Activated CD8-positive, alpha-beta memory T cell treated with anti-CD3 and anti-CD28 coated beads, Interleukin-2, amount 10 ng/mL, durations not matched to agents 7 days and 5 days (primary cell): ENCODE measurements around the gene MYO18A. TPM values are rescaled to one million over a fixed set of nuclear protein-coding genes. Genes with fewer than 3 reads are reported as not detected.
"Not testable (repeated sequence)": the region's sequence is repeated elsewhere in the genome, so short reads cannot be mapped to it uniquely, and the experiment has no call there.

Experiments
- ATAC-seq: fragments of 150-1000 bp; cut with Tn5 transposase; one replicate; pipeline ENCODE4 v1.10.0; 2021; ENCODE audit warnings: moderate library complexity
- CTCF ChIA-PET: fragments of 350-600 bp; sonication (Branson Sonifier 250); formaldehyde crosslinking; loops from one replicate; lab custom pipeline; 2021; ENCODE audit warnings: antibody characterized with exemption; lab: Charles Lee
- DNase-seq: peaks from one replicate; pipeline ENCODE4 v3.0.0-alpha.2; 2020
- H3K27ac Mint-ChIP-seq: one replicate; pipeline ENCODE4 v1.8.0; 2021; ENCODE audit warnings: mild to moderate bottlenecking, mixed read lengths
- H3K27me3 Mint-ChIP-seq: one replicate; pipeline ENCODE4 v1.8.0; 2021; ENCODE audit warnings: mixed read lengths
- H3K36me3 Mint-ChIP-seq: one replicate; pipeline ENCODE4 v1.8.0; 2021; ENCODE audit warnings: mild to moderate bottlenecking, mixed read lengths
- H3K4me1 Mint-ChIP-seq: one replicate; pipeline ENCODE4 v1.8.0; 2021; ENCODE audit warnings: mixed read lengths
- H3K4me3 Mint-ChIP-seq: one replicate; pipeline ENCODE4 v1.8.0; 2021; ENCODE audit warnings: mild to moderate bottlenecking, moderate library complexity, mixed read lengths
- H3K9me3 Mint-ChIP-seq: one replicate; pipeline ENCODE4 v1.8.0; 2022; ENCODE audit warnings: low read depth, mixed read lengths
- total RNA-seq, 2 experiments: library from RNA; stranded (reverse); gene quantifications; one replicate each; pipeline ENCODE4 v1.2.3, GENCODE V29; 2021

Gene MYO18A
- total RNA-seq, 2 experiments from 2014 or later, result 67.7 to 85.8 TPM

- peaks cover 7% of the 10 kb centered on the region for H3K27me3 Mint-ChIP-seq
- peaks cover 2% of the 10 kb centered on the region for H3K4me1 Mint-ChIP-seq
- no peak overlapping the region for H3K27ac Mint-ChIP-seq
- no peaks in the 10 kb centered on the region for H3K36me3 Mint-ChIP-seq
- CTCF ChIA-PET, result interaction anchor here (1.1 to 17.6 kb wide), 5 partner anchors 8 to 95 kb away, joined by 4 to 304 read pairs (median 7); partner anchors contain the start of gene MYO18A
- H3K4me3 Mint-ChIP-seq, result no peak overlapping the region
- DNase-seq, result no peak
- H3K9me3 Mint-ChIP-seq, result no peaks in the 10 kb centered on the region
- no peak for ATAC-seq
Observed at GRCh38 chr17:29212094-29212631, 32.0 kb upstream of the MYO18A start.

DNA sequence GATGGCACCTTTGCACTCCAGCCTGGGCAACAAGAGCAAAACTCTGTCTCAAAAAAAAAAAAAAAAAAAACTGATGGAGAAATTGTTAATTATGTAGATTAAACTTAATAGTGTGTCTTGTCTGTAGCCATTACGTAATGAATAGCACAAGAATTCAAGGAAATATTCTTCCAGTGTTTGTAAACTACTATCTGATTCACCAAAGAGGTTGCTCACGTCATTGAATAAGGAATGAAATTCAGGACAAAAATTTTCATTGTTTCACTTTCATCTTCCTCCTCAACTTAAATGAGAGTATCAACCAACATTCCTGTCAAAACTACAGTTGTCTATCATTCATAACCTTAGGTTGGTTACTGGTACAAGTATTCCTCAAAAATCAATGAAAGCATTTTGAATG, 30.7 kb upstream of the MYO18A start:
- CTCF ChIA-PET, result interaction anchor here (1.5 to 17.6 kb wide), 3 partner anchors 9 to 66 kb away, joined by 7 to 304 read pairs (median 7); partner anchors contain the start of gene MYO18A
- peaks cover 3% of the 10 kb centered on the region for H3K27me3 Mint-ChIP-seq
- ATAC-seq (no peak), DNase-seq (no peak)
- H3K4me3 Mint-ChIP-seq, result no peak overlapping the region
- no peaks in the 10 kb centered on the region for H3K9me3 Mint-ChIP-seq
- no peaks in the 10 kb centered on the region for H3K36me3 Mint-ChIP-seq
- H3K27ac Mint-ChIP-seq, result no peak overlapping the region
- H3K4me1 Mint-ChIP-seq, result no peaks in the 10 kb centered on the region

GRCh38 chr17:29209073-29209472, 28.9 kb upstream of the MYO18A start:
- Mint-ChIP-seq H3K27ac (no peak overlapping the region), H3K4me3 (no peak overlapping the region), H3K4me1 (no peaks in the 10 kb centered on the region), H3K36me3 (no peaks in the 10 kb centered on the region), H3K9me3 (no peaks in the 10 kb centered on the region), H3K27me3 (peaks cover 11% of the 10 kb centered on the region)
- DNase-seq (no peak), ATAC-seq (no peak)
- CTCF ChIA-PET, result interaction anchor here (1.2 to 17.6 kb wide), 3 partner anchors 10 to 85 kb away, joined by 7 to 304 read pairs (median 11); no protein-coding TSS in a partner anchor

- ATAC-seq, result no peak
Observed at GRCh38 chr17:29207975-29208374, 27.8 kb upstream of the MYO18A start.

GRCh38 chr17:29205047-29205446, 24.8 kb upstream of the MYO18A start:
- Mint-ChIP-seq H3K4me3 (no peak overlapping the region), H3K36me3 (no peaks in the 10 kb centered on the region), H3K9me3 (no peaks in the 10 kb centered on the region), H3K27me3 (peaks cover 22% of the 10 kb centered on the region), H3K4me1 (no peaks in the 10 kb centered on the region), H3K27ac (no peak overlapping the region)
- no peak for ATAC-seq
- CTCF ChIA-PET, result no interaction called here
- no peak for DNase-seq

More at GRCh38 chr17:29207975-29208374, 27.8 kb upstream of the MYO18A start:
- no peak for DNase-seq
- CTCF ChIA-PET, result interaction anchor here (2.5 to 17.6 kb wide), 2 partner anchors 11 to 63 kb away, joined by 17 to 304 read pairs; no protein-coding TSS in a partner anchor
- Mint-ChIP-seq H3K27ac (no peak overlapping the region), H3K36me3 (no peaks in the 10 kb centered on the region), H3K27me3 (peaks cover 19% of the 10 kb centered on the region), H3K4me1 (no peaks in the 10 kb centered on the region), H3K4me3 (no peak overlapping the region), H3K9me3 (no peaks in the 10 kb centered on the region)

GRCh38 chr17:29204068-29204804, 24.0 kb upstream of the MYO18A start:
- H3K27me3 Mint-ChIP-seq, result peaks cover 22% of the 10 kb centered on the region
- H3K4me1 Mint-ChIP-seq, H3K36me3 Mint-ChIP-seq, ATAC-seq, DNase-seq, H3K27ac Mint-ChIP-seq, H3K9me3 Mint-ChIP-seq, H3K4me3 Mint-ChIP-seq, CTCF ChIA-PET: not testable (repeated sequence)

GRCh38 chr17:29197516-29198272, 17.5 kb upstream of the MYO18A start:
- no peak overlapping the region for H3K27ac Mint-ChIP-seq
- H3K36me3 Mint-ChIP-seq, result no peaks in the 10 kb centered on the region
- H3K4me3 Mint-ChIP-seq, result no peak overlapping the region
- no peaks in the 10 kb centered on the region for H3K9me3 Mint-ChIP-seq
- no peak for ATAC-seq
- no peak for DNase-seq
- CTCF ChIA-PET, result interaction anchor here (1.1 kb wide), 2 partner anchors 22 to 49 kb away, joined by 4 read pairs; no protein-coding TSS in a partner anchor
- H3K27me3 Mint-ChIP-seq, result peaks cover 19% of the 10 kb centered on the region
- H3K4me1 Mint-ChIP-seq, result peaks cover 3% of the 10 kb centered on the region

GRCh38 chr17:29196769-29197515, 16.7 kb upstream of the MYO18A start:
- H3K27me3 Mint-ChIP-seq, result peaks cover 23% of the 10 kb centered on the region

GRCh38 chr17:29195465-29196081, 15.4 kb upstream of the MYO18A start:
- peaks cover 22% of the 10 kb centered on the region for H3K27me3 Mint-ChIP-seq
- H3K27ac Mint-ChIP-seq, result no peak overlapping the region
- peaks cover 3% of the 10 kb centered on the region for H3K4me1 Mint-ChIP-seq
- CTCF ChIA-PET, result interaction anchor here (0.7 to 4.6 kb wide), 4 partner anchors 15 to 55 kb away, joined by 3 to 22 read pairs (median 3); partner anchors contain the start of gene MYO18A
- H3K4me3 Mint-ChIP-seq, result no peak overlapping the region
- DNase-seq (no peak), ATAC-seq (no peak)
- H3K9me3 Mint-ChIP-seq, result no peaks in the 10 kb centered on the region
- no peaks in the 10 kb centered on the region for H3K36me3 Mint-ChIP-seq

More at GRCh38 chr17:29196769-29197515, 16.7 kb upstream of the MYO18A start:
- DNase-seq (no peak), ATAC-seq (no peak)
- Mint-ChIP-seq H3K9me3 (no peaks in the 10 kb centered on the region), H3K27ac (no peak overlapping the region), H3K4me1 (peaks cover 3% of the 10 kb centered on the region), H3K4me3 (no peak overlapping the region), H3K36me3 (no peaks in the 10 kb centered on the region)
- CTCF ChIA-PET, result interaction anchor here (1.1 to 4.6 kb wide), 4 partner anchors 17 to 48 kb away, joined by 3 to 22 read pairs (median 4); partner anchors contain the start of gene MYO18A

GRCh38 chr17:29194669-29195068, 14.5 kb upstream of the MYO18A start:
- CTCF ChIA-PET, result interaction anchor here (1.0 to 4.6 kb wide), 4 partner anchors 15 to 77 kb away, joined by 3 to 22 read pairs (median 5); partner anchors contain the start of gene MYO18A
- Mint-ChIP-seq H3K27me3 (peaks cover 27% of the 10 kb centered on the region), H3K9me3 (no peaks in the 10 kb centered on the region), H3K4me3 (no peak overlapping the region), H3K27ac (no peak overlapping the region), H3K36me3 (no peaks in the 10 kb centered on the region), H3K4me1 (peaks cover 3% of the 10 kb centered on the region)
- DNase-seq, result no peak
- ATAC-seq, result no peak

DNA sequence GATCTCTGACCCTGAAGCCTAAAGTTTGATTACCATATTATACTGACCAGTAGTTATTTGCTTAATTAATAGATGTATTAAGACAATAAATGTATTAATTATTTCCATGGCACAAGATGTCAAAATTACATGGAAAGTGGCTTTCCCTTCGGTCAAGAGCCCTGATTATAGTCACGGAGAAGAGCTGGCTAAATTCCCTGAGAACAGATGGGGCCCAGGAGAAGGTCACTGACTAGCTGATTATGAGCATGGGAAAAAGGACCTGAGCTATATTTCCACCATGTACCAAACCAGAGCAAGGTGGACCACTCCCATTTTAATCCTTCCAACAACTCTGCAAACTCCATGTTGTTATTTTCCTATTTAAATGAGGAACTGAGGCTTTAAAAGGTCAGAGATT, 12.9 kb upstream of the MYO18A start:
- Mint-ChIP-seq H3K4me3 (no peak overlapping the region), H3K9me3 (no peaks in the 10 kb centered on the region), H3K27ac (no peak overlapping the region), H3K4me1 (peaks cover 3% of the 10 kb centered on the region), H3K27me3 (peaks cover 31% of the 10 kb centered on the region), H3K36me3 (no peaks in the 10 kb centered on the region)
- ATAC-seq (no peak), DNase-seq (no peak)
- CTCF ChIA-PET, result interaction anchor here (1.1 to 4.6 kb wide), 6 partner anchors 11 to 77 kb away, joined by 3 to 22 read pairs (median 6); partner anchors contain the start of gene MYO18A

DNA sequence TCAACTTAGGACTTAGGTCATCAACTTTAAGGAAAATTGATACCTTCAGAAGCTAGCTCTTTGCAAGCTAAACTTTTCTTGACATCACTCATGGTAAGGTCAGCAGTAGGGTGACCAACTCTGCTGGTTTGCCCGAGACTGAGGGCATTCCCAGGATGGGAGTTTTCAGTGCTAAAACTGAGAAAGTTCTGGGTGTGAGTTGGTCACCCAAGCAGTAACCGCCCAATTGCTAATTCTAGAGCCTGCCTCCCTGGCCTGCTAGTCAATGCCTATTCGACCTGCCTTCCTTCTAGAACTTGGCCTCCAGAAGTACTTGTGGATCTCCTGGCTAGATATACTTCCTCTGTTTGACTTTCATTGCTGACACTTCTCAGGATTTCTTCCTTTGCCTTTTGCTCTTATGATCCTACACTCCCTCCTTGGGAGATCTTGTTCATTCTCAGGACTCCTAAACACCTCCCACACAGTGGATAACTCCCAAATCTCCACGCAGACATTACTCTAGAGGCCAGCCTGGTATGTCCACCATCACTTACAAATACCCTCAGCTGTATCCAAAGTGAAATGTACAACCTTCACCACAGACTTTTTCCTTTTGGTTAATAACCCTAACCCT, 10.5 kb upstream of the MYO18A start:
- ATAC-seq (no peak), DNase-seq (no peak)
- no peak overlapping the region for H3K27ac Mint-ChIP-seq
- CTCF ChIA-PET, result interaction anchor here (1.3 to 1.6 kb wide), 2 partner anchors 42 to 67 kb away, joined by 3 to 4 read pairs; no protein-coding TSS in a partner anchor
- H3K9me3 Mint-ChIP-seq, result no peaks in the 10 kb centered on the region
- H3K27me3 Mint-ChIP-seq, result peaks cover 25% of the 10 kb centered on the region
- no peak overlapping the region for H3K4me3 Mint-ChIP-seq
- no peaks in the 10 kb centered on the region for H3K36me3 Mint-ChIP-seq
- H3K4me1 Mint-ChIP-seq, result peaks cover 3% of the 10 kb centered on the region
